WTC11 (cell line): ENCODE data around the gene TUB. TPM values are rescaled to one million over a fixed set of nuclear protein-coding genes. Genes with fewer than 3 reads are reported as not detected.

Experiments
- ATAC-seq: fragments of 200-7000 bp; cut with Tn5 transposase; 2 replicates; pipeline ENCODE4 v1.10.0; 2021; ENCODE audit warnings: mild to moderate bottlenecking, moderate library complexity
- CTCF ChIA-PET: fragments of 300-600 bp; sonication (Branson Sonifier 250); formaldehyde crosslinking; loops from one replicate; lab custom pipeline; 2021; ENCODE audit warnings: antibody characterized with exemption; lab: Charles Lee
- POLR2A ChIA-PET: fragments of 350-600 bp; sonication (Branson Sonifier 250); formaldehyde crosslinking; loops from one replicate; lab custom pipeline; 2021; ENCODE audit warnings: antibody characterized with exemption; lab: Charles Lee
- DNase-seq: peaks from one replicate; pipeline ENCODE4 v3.0.0; 2021; ENCODE audit warnings: low spot score
- H3K27ac Mint-ChIP-seq: 2 replicates; pipeline ENCODE4 v1.8.0; 2021; ENCODE audit warnings: mixed read lengths
- H3K27me3 Mint-ChIP-seq: 2 replicates; pipeline ENCODE4 v1.8.0; 2021; ENCODE audit warnings: low read depth, mild to moderate bottlenecking, moderate library complexity, mixed read lengths
- H3K36me3 Mint-ChIP-seq: 2 replicates; pipeline ENCODE4 v1.8.0; 2021; ENCODE audit warnings: mixed read lengths
- H3K4me1 Mint-ChIP-seq: 2 replicates; pipeline ENCODE4 v1.8.0; 2022; ENCODE audit warnings: mixed read lengths
- H3K4me3 Mint-ChIP-seq: 2 replicates; pipeline ENCODE4 v1.8.0; 2021; ENCODE audit warnings: mild to moderate bottlenecking, moderate library complexity, mixed read lengths
- H3K9me3 Mint-ChIP-seq: 2 replicates; pipeline ENCODE4 v1.8.0; 2021; ENCODE audit warnings: mixed read lengths
- ATF1 ChIP-seq: sonication (generic); formaldehyde crosslinking; IDR thresholded peaks from 2 replicates; pipeline ENCODE4 v1.8.1; 2023; ENCODE audit warnings: mild to moderate bottlenecking, moderate library complexity, missing genetic modification reagents
- CTCF ChIP-seq: fragments of 200-600 bp; IDR thresholded peaks from 2 replicates; pipeline ENCODE4 v1.8.0; 2022; ENCODE audit warnings: antibody characterized with exemption
- ELF4 ChIP-seq: sonication (generic); formaldehyde crosslinking; IDR thresholded peaks from 2 replicates; pipeline ENCODE4 v1.8.1; 2022; ENCODE audit warnings: low read depth, mild to moderate bottlenecking, moderate library complexity, missing genetic modification reagents
- ESRRA ChIP-seq: sonication (generic); formaldehyde crosslinking; IDR thresholded peaks from 2 replicates; pipeline ENCODE4 v1.8.1; 2022; ENCODE audit warnings: mild to moderate bottlenecking, missing genetic modification reagents, borderline replicate concordance
- ETV6 ChIP-seq: sonication (generic); formaldehyde crosslinking; IDR thresholded peaks from 2 replicates; pipeline ENCODE4 v1.8.1; 2022; ENCODE audit warnings: mild to moderate bottlenecking, missing genetic modification reagents
- FOXK1 ChIP-seq: sonication (generic); formaldehyde crosslinking; IDR thresholded peaks from 2 replicates; pipeline ENCODE4 v1.8.0; 2022; ENCODE audit warnings: mild to moderate bottlenecking, moderate library complexity, missing genetic modification reagents
- FOXP1 ChIP-seq: sonication (generic); formaldehyde crosslinking; IDR thresholded peaks from 2 replicates; pipeline ENCODE4 v1.8.0; 2022; ENCODE audit warnings: missing genetic modification reagents, mild to moderate bottlenecking, moderate library complexity, borderline replicate concordance
- JAZF1 ChIP-seq: fragments of 250-450 bp; sonication (Bioruptor Pico); IDR thresholded peaks from 2 replicates; pipeline ENCODE4 v1.9.0; 2021; ENCODE audit warnings: moderate library complexity, mild to moderate bottlenecking, inconsistent platforms
- KAT7 ChIP-seq: sonication (generic); formaldehyde crosslinking; IDR thresholded peaks from 2 replicates; pipeline ENCODE4 v1.8.1; 2023; ENCODE audit warnings: missing genetic modification reagents, mild to moderate bottlenecking, borderline replicate concordance
- NFE2L1 ChIP-seq: sonication (generic); formaldehyde crosslinking; IDR thresholded peaks from 2 replicates; pipeline ENCODE4 v1.8.1; 2023; ENCODE audit warnings: missing genetic modification reagents
- NFYB ChIP-seq: sonication (generic); formaldehyde crosslinking; conservative IDR thresholded peaks from 2 replicates; pipeline ENCODE4 v1.8.0; 2022; ENCODE audit warnings: low read depth, missing genetic modification reagents
- NR3C1 ChIP-seq: sonication (generic); formaldehyde crosslinking; conservative IDR thresholded peaks from 2 replicates; pipeline ENCODE4 v1.8.1; 2023; ENCODE audit warnings: low read depth, mild to moderate bottlenecking, missing genetic modification reagents
- PRRX2 ChIP-seq: fragments of 250-450 bp; sonication (Bioruptor Pico); IDR thresholded peaks from 2 replicates; pipeline ENCODE4 v1.8.0; 2021; ENCODE audit warnings: mild to moderate bottlenecking
- RELA ChIP-seq: sonication (generic); formaldehyde crosslinking; IDR thresholded peaks from 2 replicates; pipeline ENCODE4 v1.8.1; 2022; ENCODE audit warnings: missing genetic modification reagents, mild to moderate bottlenecking, borderline replicate concordance
- RORB ChIP-seq: fragments of 250-450 bp; sonication (Bioruptor Pico); IDR thresholded peaks from 2 replicates; pipeline ENCODE4 v1.9.0; 2021; ENCODE audit warnings: mild to moderate bottlenecking
- SMAD3 ChIP-seq: sonication (generic); formaldehyde crosslinking; IDR thresholded peaks from 2 replicates; pipeline ENCODE4 v1.8.0; 2022; ENCODE audit warnings: missing genetic modification reagents, mild to moderate bottlenecking, borderline replicate concordance
- TEAD1 ChIP-seq: sonication (generic); formaldehyde crosslinking; IDR thresholded peaks from 2 replicates; pipeline ENCODE4 v1.8.0; 2022; ENCODE audit warnings: mild to moderate bottlenecking, missing genetic modification reagents
- ZNF121 ChIP-seq: sonication (generic); formaldehyde crosslinking; IDR thresholded peaks from 2 replicates; pipeline ENCODE4 v1.8.0; 2023; ENCODE audit warnings: missing genetic modification reagents
- ZNF219 ChIP-seq: sonication (generic); formaldehyde crosslinking; IDR thresholded peaks from 2 replicates; pipeline ENCODE4 v1.8.0; 2023; ENCODE audit warnings: missing genetic modification reagents, mild to moderate bottlenecking, borderline replicate concordance
- ZNF232 ChIP-seq: sonication (generic); formaldehyde crosslinking; IDR thresholded peaks from 2 replicates; pipeline ENCODE4 v1.8.0; 2022; ENCODE audit warnings: mild to moderate bottlenecking, missing genetic modification reagents
- ZNF263 ChIP-seq: sonication (generic); formaldehyde crosslinking; IDR thresholded peaks from 2 replicates; pipeline ENCODE4 v1.8.1; 2022; ENCODE audit warnings: low read depth, mild to moderate bottlenecking, moderate library complexity, missing genetic modification reagents
- ZNF396 ChIP-seq: fragments of 250-450 bp; sonication (Bioruptor Pico); IDR thresholded peaks from 2 replicates; pipeline ENCODE4 v1.8.0; 2021; ENCODE audit warnings: mild to moderate bottlenecking, moderate library complexity, borderline replicate concordance
- ZNF425 ChIP-seq: fragments of 250-450 bp; sonication (Bioruptor Pico); conservative IDR thresholded peaks from 2 replicates; pipeline ENCODE4 v1.9.0; 2021; ENCODE audit warnings: mild to moderate bottlenecking
- total RNA-seq: library from RNA; stranded (reverse); gene quantifications from 3 replicates; pipeline ENCODE4 v1.2.3, GENCODE V29; 2021
- TF ChIP-seq, protein P1 (sequence below): fragments of 250-450 bp; sonication (Bioruptor Pico); IDR thresholded peaks from 2 replicates; pipeline ENCODE4 v1.9.0; 2021; ENCODE audit warnings: mild to moderate bottlenecking
- TF ChIP-seq, protein P2 (sequence below): sonication (generic); formaldehyde crosslinking; conservative IDR thresholded peaks from 2 replicates; pipeline ENCODE4 v1.8.1; 2022; ENCODE audit warnings: mild to moderate bottlenecking, missing genetic modification reagents
- TF ChIP-seq, protein P3 (sequence below): sonication (generic); formaldehyde crosslinking; IDR thresholded peaks from 2 replicates; pipeline ENCODE4 v1.8.1; 2022; ENCODE audit warnings: missing genetic modification reagents, borderline replicate concordance

The TUB gene
- total RNA-seq, 1 experiment from 2014 or later: 32.1 TPM

- TF ChIP-seq ZNF425 (CRISPR knock-in tag): no peak
- no peak for TF ChIP-seq ELF4
- TF ChIP-seq FOXP1: no peak
- no peak for TF ChIP-seq ZNF219 (CRISPR knock-in tag)
- TF ChIP-seq, protein P1, sequence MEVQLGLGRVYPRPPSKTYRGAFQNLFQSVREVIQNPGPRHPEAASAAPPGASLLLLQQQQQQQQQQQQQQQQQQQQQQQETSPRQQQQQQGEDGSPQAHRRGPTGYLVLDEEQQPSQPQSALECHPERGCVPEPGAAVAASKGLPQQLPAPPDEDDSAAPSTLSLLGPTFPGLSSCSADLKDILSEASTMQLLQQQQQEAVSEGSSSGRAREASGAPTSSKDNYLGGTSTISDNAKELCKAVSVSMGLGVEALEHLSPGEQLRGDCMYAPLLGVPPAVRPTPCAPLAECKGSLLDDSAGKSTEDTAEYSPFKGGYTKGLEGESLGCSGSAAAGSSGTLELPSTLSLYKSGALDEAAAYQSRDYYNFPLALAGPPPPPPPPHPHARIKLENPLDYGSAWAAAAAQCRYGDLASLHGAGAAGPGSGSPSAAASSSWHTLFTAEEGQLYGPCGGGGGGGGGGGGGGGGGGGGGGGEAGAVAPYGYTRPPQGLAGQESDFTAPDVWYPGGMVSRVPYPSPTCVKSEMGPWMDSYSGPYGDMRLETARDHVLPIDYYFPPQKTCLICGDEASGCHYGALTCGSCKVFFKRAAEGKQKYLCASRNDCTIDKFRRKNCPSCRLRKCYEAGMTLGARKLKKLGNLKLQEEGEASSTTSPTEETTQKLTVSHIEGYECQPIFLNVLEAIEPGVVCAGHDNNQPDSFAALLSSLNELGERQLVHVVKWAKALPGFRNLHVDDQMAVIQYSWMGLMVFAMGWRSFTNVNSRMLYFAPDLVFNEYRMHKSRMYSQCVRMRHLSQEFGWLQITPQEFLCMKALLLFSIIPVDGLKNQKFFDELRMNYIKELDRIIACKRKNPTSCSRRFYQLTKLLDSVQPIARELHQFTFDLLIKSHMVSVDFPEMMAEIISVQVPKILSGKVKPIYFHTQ (CRISPR knock-in tag): no peak
- TF ChIP-seq NFYB: no peak
- TF ChIP-seq, protein P2, sequence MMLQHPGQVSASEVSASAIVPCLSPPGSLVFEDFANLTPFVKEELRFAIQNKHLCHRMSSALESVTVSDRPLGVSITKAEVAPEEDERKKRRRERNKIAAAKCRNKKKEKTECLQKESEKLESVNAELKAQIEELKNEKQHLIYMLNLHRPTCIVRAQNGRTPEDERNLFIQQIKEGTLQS (CRISPR knock-in tag): no peak
- no peak for TF ChIP-seq NFE2L1 (CRISPR knock-in tag)
- no peak for TF ChIP-seq JAZF1 (CRISPR knock-in tag)
These were observed 14.0 kb upstream of the TUB start (continued) for GRCh38 chr11:8066911-8067455.

- H3K4me1 Mint-ChIP-seq: peaks cover 36% of the 10 kb centered on the region
- H3K27me3 Mint-ChIP-seq: no peaks in the 10 kb centered on the region; the same call in 1 of the 2 replicates
- no peaks in the 10 kb centered on the region for H3K36me3 Mint-ChIP-seq
- H3K27ac Mint-ChIP-seq: no peak overlapping the region
- no peaks in the 10 kb centered on the region for H3K9me3 Mint-ChIP-seq
- TF ChIP-seq TEAD1 (CRISPR knock-in tag) (no peak), ZNF263 (CRISPR knock-in tag) (no peak), ZNF121 (no peak), ZNF425 (CRISPR knock-in tag) (no peak), CTCF (no peak), ZNF396 (CRISPR knock-in tag) (no peak), NR3C1 (CRISPR knock-in tag) (no peak), FOXK1 (CRISPR knock-in tag) (no peak), ESRRA (no peak), PRRX2 (no peak), RORB (CRISPR knock-in tag) (no peak), SMAD3 (CRISPR knock-in tag) (no peak), RELA (CRISPR knock-in tag) (no peak), ATF1 (CRISPR knock-in tag) (no peak), ZNF232 (CRISPR knock-in tag) (no peak), KAT7 (CRISPR knock-in tag) (no peak), ETV6 (CRISPR knock-in tag) (no peak)
- TF ChIP-seq, protein P3, sequence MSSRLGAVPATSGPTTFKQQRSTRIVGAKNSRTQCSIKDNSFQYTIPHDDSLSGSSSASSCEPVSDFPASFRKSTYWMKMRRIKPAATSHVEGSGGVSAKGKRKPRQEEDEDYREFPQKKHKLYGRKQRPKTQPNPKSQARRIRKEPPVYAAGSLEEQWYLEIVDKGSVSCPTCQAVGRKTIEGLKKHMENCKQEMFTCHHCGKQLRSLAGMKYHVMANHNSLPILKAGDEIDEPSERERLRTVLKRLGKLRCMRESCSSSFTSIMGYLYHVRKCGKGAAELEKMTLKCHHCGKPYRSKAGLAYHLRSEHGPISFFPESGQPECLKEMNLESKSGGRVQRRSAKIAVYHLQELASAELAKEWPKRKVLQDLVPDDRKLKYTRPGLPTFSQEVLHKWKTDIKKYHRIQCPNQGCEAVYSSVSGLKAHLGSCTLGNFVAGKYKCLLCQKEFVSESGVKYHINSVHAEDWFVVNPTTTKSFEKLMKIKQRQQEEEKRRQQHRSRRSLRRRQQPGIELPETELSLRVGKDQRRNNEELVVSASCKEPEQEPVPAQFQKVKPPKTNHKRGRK (CRISPR knock-in tag): no peak
- TF ChIP-seq, all 79 proteins: peak for 0
- ATAC-seq: no peak
- POLR2A ChIA-PET: no interaction called here
- DNase-seq: no peak
- CTCF ChIA-PET: interaction anchor here (0.9 to 3.6 kb wide), 11 partner anchors 12 to 80 kb away, joined by 3 to 36 read pairs (median 5); partner anchors contain the start of gene EIF3F
- no peak overlapping the region for H3K4me3 Mint-ChIP-seq
These were observed 13.5 kb upstream of the TUB start for GRCh38 chr11:8067567-8067928.
